CD14-positive monocyte (primary cell): ENCODE data around the gene MRTFA. TPM values are rescaled to one million over a fixed set of nuclear protein-coding genes. Genes with fewer than 3 reads are reported as not detected.

Source experiments
- DNase-seq, 3 donors: peaks; one replicate each; pipeline ENCODE4 v3.0.0-alpha.2; 2011 to 2022
- H2AFZ ChIP-seq: 2 replicates; pipeline ENCODE4 v1.6.0; 2012; ENCODE audit warnings: mild to moderate bottlenecking, low read depth, low read length, inconsistent platforms; ENCODE audit not compliant: insufficient read depth, poor library complexity, severe bottlenecking
- H3K27ac ChIP-seq, 2 donors: 1 replicate in 1 of 2; 2 replicates in 1 of 2; pipeline ENCODE4 v1.5.1; 2012 to 2013; ENCODE audit warnings: low read length in 2 of 2, control low read depth in 1 of 2, inconsistent platforms in 1 of 2, low read depth in 1 of 2, mild to moderate bottlenecking in 1 of 2
- H3K27me3 ChIP-seq, 2 donors: one replicate each; pipeline versions ENCODE4 v1.6.0 to v1.6.1; 2011 to 2013; ENCODE audit warnings: low read length in 2 of 2; ENCODE audit not compliant: control insufficient read depth in 2 of 2, insufficient read depth in 2 of 2
- H3K36me3 ChIP-seq, 2 donors: replicated peaks in 1 of 2; 1 replicate in 1 of 2; 2 replicates in 1 of 2; pipeline versions ENCODE4 v1.5.1 to v1.6.1; 2012 to 2013; ENCODE audit warnings: low read length in 2 of 2, control low read depth in 1 of 2, inconsistent platforms in 1 of 2, mild to moderate bottlenecking in 1 of 2; ENCODE audit not compliant: insufficient read depth in 2 of 2, control insufficient read depth in 1 of 2
- H3K4me1 ChIP-seq, 2 donors: 1 replicate in 1 of 2; 2 replicates in 1 of 2; pipeline versions ENCODE4 v1.5.1 to v1.6.1; 2012 to 2013; ENCODE audit warnings: low read length in 2 of 2, control low read depth in 1 of 2, inconsistent platforms in 1 of 2, mild to moderate bottlenecking in 1 of 2, moderate library complexity in 1 of 2; ENCODE audit not compliant: insufficient read depth in 2 of 2, control insufficient read depth in 1 of 2
- H3K4me2 ChIP-seq: replicated peaks from 2 replicates; pipeline ENCODE3; 2012; ENCODE audit warnings: low read length, moderate library complexity, mild to moderate bottlenecking; ENCODE audit not compliant: poor library complexity, severe bottlenecking; ENCODE audit errors: extremely low read depth
- H3K4me3 ChIP-seq, 3 experiments: fragments of 200-600 bp in 1 of 3; sonication (generic) in 1 of 3; replicated peaks in 1 of 3; 1 replicate in 2 of 3; 2 replicates in 1 of 3; pipeline ENCODE4 v1.5.1; 2011 to 2013; ENCODE audit warnings: low read length in 3 of 3, mild to moderate bottlenecking in 3 of 3, control low read depth in 2 of 3, low read depth in 2 of 3, inconsistent platforms in 1 of 3, moderate library complexity in 1 of 3
- H3K79me2 ChIP-seq: 2 replicates; pipeline ENCODE4 v1.6.0; 2012; ENCODE audit warnings: mild to moderate bottlenecking, control low read depth, inconsistent platforms, low read length, moderate library complexity; ENCODE audit not compliant: insufficient read depth
- H3K9ac ChIP-seq: 2 replicates; pipeline ENCODE4 v1.6.0; 2017; ENCODE audit warnings: low read length, mild to moderate bottlenecking; ENCODE audit not compliant: insufficient read depth, poor library complexity, severe bottlenecking
- H3K9me3 ChIP-seq, 2 donors: replicated peaks in 1 of 2; 1 replicate in 1 of 2; 2 replicates in 1 of 2; pipeline versions ENCODE4 v1.5.1 to v1.6.1; 2012 to 2013; ENCODE audit warnings: low read length in 2 of 2, control low read depth in 1 of 2; ENCODE audit not compliant: control insufficient read depth in 1 of 2, insufficient read depth in 1 of 2
- H4K20me1 ChIP-seq: 2 replicates; pipeline ENCODE4 v1.6.0; 2012; ENCODE audit warnings: mild to moderate bottlenecking, low read length, control low read depth, moderate library complexity; ENCODE audit not compliant: insufficient read depth
- H3K27ac Mint-ChIP-seq, 7 donors: one replicate each; pipeline ENCODE4 v1.8.0; 2020; ENCODE audit warnings: mild to moderate bottlenecking in 7 of 7, mixed read lengths in 7 of 7, moderate library complexity in 6 of 7, inconsistent platforms in 2 of 7
- H3K27me3 Mint-ChIP-seq, 3 donors: one replicate each; pipeline ENCODE4 v1.8.0; 2021 to 2022; ENCODE audit warnings: low read depth in 3 of 3, mild to moderate bottlenecking in 3 of 3, mixed read lengths in 3 of 3, moderate library complexity in 3 of 3, inconsistent platforms in 1 of 3
- H3K36me3 Mint-ChIP-seq, 2 donors: one replicate each; pipeline ENCODE4 v1.8.0; 2020; ENCODE audit warnings: mixed read lengths in 2 of 2, inconsistent platforms in 1 of 2, mild to moderate bottlenecking in 1 of 2
- H3K4me1 Mint-ChIP-seq: one replicate; pipeline ENCODE4 v1.8.0; 2020; ENCODE audit warnings: mild to moderate bottlenecking, mixed read lengths
- H3K4me3 Mint-ChIP-seq, 2 donors: one replicate each; pipeline ENCODE4 v1.8.0; 2020; ENCODE audit warnings: mild to moderate bottlenecking in 2 of 2, mixed read lengths in 2 of 2, moderate library complexity in 1 of 2
- H3K9me3 Mint-ChIP-seq, 7 donors: one replicate each; pipeline ENCODE4 v1.8.0; 2020 to 2022; ENCODE audit warnings: mixed read lengths in 7 of 7, mild to moderate bottlenecking in 6 of 7, moderate library complexity in 6 of 7, inconsistent platforms in 2 of 7
- CTCF ChIP-seq: fragments of 200-600 bp; IDR thresholded peaks from one replicate; pipeline ENCODE4 v1.8.0; 2022; ENCODE audit warnings: antibody characterized with exemption, mild to moderate bottlenecking
- WGBS: methylation state at CpG from one replicate; pipeline ENCODE4 v1.1.5; 2013; ENCODE audit warnings: missing lambda C conversion rate; ENCODE audit not compliant: insufficient coverage; 5-methylcytosine and 5-hydroxymethylcytosine counted together
- intact Hi-C, 2 donors: fragments of 100-400 bp; cut with micrococcal nuclease; formaldehyde crosslinking; loops; one replicate each; pipeline versions ENCODE4 v1.15.0 to v1.15.1; 2023
- polyA plus RNA-seq, 3 donors: library from polyadenylated mRNA; depleted of rRNA in 1 of 3; unstranded in 2 of 3; stranded (reverse) in 1 of 3; fragments of 300-500 nt in 2 of 3; fragments of >200 nt in 1 of 3; fragmentation: Illumina TruSeq in 2 of 3; gene quantifications; 1 replicate in 2 of 3; 2 replicates in 1 of 3; pipeline ENCODE4 v1.2.3, GENCODE V29; 2012 to 2021

MRTFA gene
- polyA plus RNA-seq, 3 donors, result 14.1 to 33.8 (median 18.9) TPM

GRCh38 chr22:40631925-40632324 lies 4.6 kb downstream of the MRTFA start:
- H3K4me3 ChIP-seq, result no peak overlapping the region
- Mint-ChIP-seq H3K4me1 (peaks cover 68% of the 10 kb centered on the region), H3K27ac (peak overlapping the region in 2 of 7 donors; percentile 39 to 66), H3K36me3 (peaks cover 2 to 4% of the 10 kb centered on the region in 2 donors), H3K4me3 (no peak overlapping the region), H3K27me3 (peaks cover 0 to 2% (median 0%) of the 10 kb centered on the region in 3 donors), H3K9me3 (no peaks in the 10 kb centered on the region)
- no peak overlapping the region for H3K9ac ChIP-seq
- WGBS, result no CpG with 5 or more reads among the region's 2 CpGs
- H3K36me3 ChIP-seq, result no peaks in the 10 kb centered on the region
- peaks cover 35 to 53% of the 10 kb centered on the region in 2 donors for H3K4me1 ChIP-seq
- H3K4me2 ChIP-seq, result no peak overlapping the region
- no peak for TF ChIP-seq CTCF
- H4K20me1 ChIP-seq, result peaks cover 91% of the 10 kb centered on the region
- H3K27ac ChIP-seq, result no peak overlapping the region
- H3K9me3 ChIP-seq, result no peaks in the 10 kb centered on the region
- no peak for DNase-seq
- peaks cover 93% of the 10 kb centered on the region for H3K79me2 ChIP-seq
- H3K27me3 ChIP-seq, result no peaks in the 10 kb centered on the region
- intact Hi-C loops, result loop anchor here in 1 of 2 donors (10.0 kb wide), 1 partner anchor 1097 kb away; the partner anchor contains the start of gene RPS19BP1
- H2AFZ ChIP-seq, result no peak overlapping the region

GRCh38 chr22:40628354-40629042 lies 8.0 kb downstream of the MRTFA start:
- intact Hi-C loops, result no loop called here
- no peak overlapping the region for H3K4me3 ChIP-seq
- no peak overlapping the region for H3K9ac ChIP-seq
- peak; percentile 58 to 72 (median 65) for DNase-seq
- H3K9me3 Mint-ChIP-seq, result no peaks in the 10 kb centered on the region
- H3K27me3 ChIP-seq, result no peaks in the 10 kb centered on the region
- TF ChIP-seq CTCF, result no peak
- H3K4me2 ChIP-seq, result peak overlapping the region; percentile 6
- peak overlapping the region in 1 of 2 donors; percentile 57 for H3K4me3 Mint-ChIP-seq
- H3K36me3 Mint-ChIP-seq, result peaks cover 0 to 5% of the 10 kb centered on the region in 2 donors
- no peak overlapping the region for H2AFZ ChIP-seq
- peaks cover 54% of the 10 kb centered on the region for H3K4me1 Mint-ChIP-seq
- no peaks in the 10 kb centered on the region for H3K9me3 ChIP-seq
- H3K4me1 ChIP-seq, result peaks cover 23 to 37% of the 10 kb centered on the region in 2 donors
- peak overlapping the region; percentile 73 to 92 (median 88) for H3K27ac Mint-ChIP-seq
- no peaks in the 10 kb centered on the region for H3K27me3 Mint-ChIP-seq
- H4K20me1 ChIP-seq, result peaks cover 99% of the 10 kb centered on the region
- 50% methylated on average over 2 of the region's 3 CpGs for WGBS
- H3K36me3 ChIP-seq, result no peaks in the 10 kb centered on the region
- peak overlapping the region; percentile 3 to 65 for H3K27ac ChIP-seq
- peaks cover 98% of the 10 kb centered on the region for H3K79me2 ChIP-seq
